ENCODE results near the gene EVPL.
"Not testable (repeated sequence)": the region's sequence is repeated elsewhere in the genome, so short reads cannot be mapped to it uniquely, and the experiment has no call there.

EVPL gene

GRCh38 chr17:75975757-75976174 is 51.3 kb downstream of the EVPL start:
- H3K27ac Mint-ChIP-seq: peak overlapping the region; percentile 1 to 62 (median 51)
- peak overlapping the region; percentile 48 to 67 (median 56) for H3K4me3 Mint-ChIP-seq
- H3K27me3 Mint-ChIP-seq (ENCODE audit: low read depth): no peaks in the 10 kb centered on the region
- H3K4me1 Mint-ChIP-seq: peaks cover 40% of the 10 kb centered on the region
- no peak for TF ChIP-seq CTCF (IDR thresholded peaks at IDR 0.05; ENCODE audit: unreplicated experiment in 3 of 3)
- H3K9me3 Mint-ChIP-seq: no peaks in the 10 kb centered on the region
- H3K36me3 Mint-ChIP-seq (ENCODE audit: low read depth): peaks cover 48% of the 10 kb centered on the region

GRCh38 chr17:75975187-75975586 is 51.9 kb downstream of the EVPL start:
- Mint-ChIP-seq H3K4me1 (peaks cover 36% of the 10 kb centered on the region), H3K36me3 (ENCODE audit: low read depth) (peaks cover 54% of the 10 kb centered on the region)
- H3K27ac Mint-ChIP-seq; H3K9me3 Mint-ChIP-seq; H3K27me3 Mint-ChIP-seq (ENCODE audit: low read depth); H3K4me3 Mint-ChIP-seq: not testable (repeated sequence)

- H3K9me3 Mint-ChIP-seq: no peaks in the 10 kb centered on the region
- H3K4me1 Mint-ChIP-seq: peaks cover 9% of the 10 kb centered on the region
- no peaks in the 10 kb centered on the region for H3K27me3 Mint-ChIP-seq (ENCODE audit: low read depth)
- H3K36me3 Mint-ChIP-seq (ENCODE audit: low read depth): peaks cover 49% of the 10 kb centered on the region
- no peak for TF ChIP-seq CTCF (IDR thresholded peaks at IDR 0.05; ENCODE audit: unreplicated experiment in 3 of 3)
- H3K4me3 Mint-ChIP-seq: no peak overlapping the region
- H3K27ac Mint-ChIP-seq: no peak overlapping the region
These were observed 56.5 kb downstream of the EVPL start for GRCh38 chr17:75970626-75971025.

- H3K27ac Mint-ChIP-seq: no peak overlapping the region
- no peak for TF ChIP-seq CTCF (IDR thresholded peaks at IDR 0.05; ENCODE audit: unreplicated experiment in 3 of 3)
- H3K4me1 Mint-ChIP-seq: peaks cover 7% of the 10 kb centered on the region
- H3K27me3 Mint-ChIP-seq (ENCODE audit: low read depth): no peaks in the 10 kb centered on the region
- no peak overlapping the region for H3K4me3 Mint-ChIP-seq
- peaks cover 51% of the 10 kb centered on the region for H3K36me3 Mint-ChIP-seq (ENCODE audit: low read depth)
- no peaks in the 10 kb centered on the region for H3K9me3 Mint-ChIP-seq
These were observed 57.0 kb downstream of the EVPL start for GRCh38 chr17:75970011-75970523.

- not testable (repeated sequence) for H3K27me3 Mint-ChIP-seq (ENCODE audit: low read depth); H3K27ac Mint-ChIP-seq; H3K4me3 Mint-ChIP-seq; H3K4me1 Mint-ChIP-seq; H3K9me3 Mint-ChIP-seq
- peaks cover 51% of the 10 kb centered on the region for H3K36me3 Mint-ChIP-seq (ENCODE audit: low read depth)
These were observed 58.1 kb downstream of the EVPL start for GRCh38 chr17:75969044-75969443.

- no peak for TF ChIP-seq CTCF (IDR thresholded peaks at IDR 0.05; ENCODE audit: unreplicated experiment in 3 of 3)
- no peaks in the 10 kb centered on the region for H3K9me3 Mint-ChIP-seq
- peaks cover 34% of the 10 kb centered on the region for H3K36me3 Mint-ChIP-seq (ENCODE audit: low read depth)
- H3K4me1 Mint-ChIP-seq: no peaks in the 10 kb centered on the region
- H3K27me3 Mint-ChIP-seq (ENCODE audit: low read depth): no peaks in the 10 kb centered on the region
- H3K27ac Mint-ChIP-seq: no peak overlapping the region
- H3K4me3 Mint-ChIP-seq: no peak overlapping the region
These were observed 61.6 kb downstream of the EVPL start for GRCh38 chr17:75965468-75965867.

GRCh38 chr17:75959839-75960511 is 67.1 kb downstream of the EVPL start:
- Mint-ChIP-seq H3K36me3 (ENCODE audit: low read depth) (peaks cover 40% of the 10 kb centered on the region), H3K27me3 (ENCODE audit: low read depth) (no peaks in the 10 kb centered on the region), H3K27ac (no peak overlapping the region), H3K4me1 (peaks cover 5% of the 10 kb centered on the region), H3K4me3 (no peak overlapping the region), H3K9me3 (no peaks in the 10 kb centered on the region)
- TF ChIP-seq CTCF (IDR thresholded peaks at IDR 0.05; ENCODE audit: unreplicated experiment in 3 of 3): no peak
